Measurements from ENCODE around the gene ZNF205. TPM values are rescaled to one million over a fixed set of nuclear protein-coding genes. Genes with fewer than 3 reads are reported as not detected.

Gene ZNF205
- polyA plus RNA-seq, 1 of the 3 experiments (the other 2 are of a cell fraction) = 9.7 TPM

DNA sequence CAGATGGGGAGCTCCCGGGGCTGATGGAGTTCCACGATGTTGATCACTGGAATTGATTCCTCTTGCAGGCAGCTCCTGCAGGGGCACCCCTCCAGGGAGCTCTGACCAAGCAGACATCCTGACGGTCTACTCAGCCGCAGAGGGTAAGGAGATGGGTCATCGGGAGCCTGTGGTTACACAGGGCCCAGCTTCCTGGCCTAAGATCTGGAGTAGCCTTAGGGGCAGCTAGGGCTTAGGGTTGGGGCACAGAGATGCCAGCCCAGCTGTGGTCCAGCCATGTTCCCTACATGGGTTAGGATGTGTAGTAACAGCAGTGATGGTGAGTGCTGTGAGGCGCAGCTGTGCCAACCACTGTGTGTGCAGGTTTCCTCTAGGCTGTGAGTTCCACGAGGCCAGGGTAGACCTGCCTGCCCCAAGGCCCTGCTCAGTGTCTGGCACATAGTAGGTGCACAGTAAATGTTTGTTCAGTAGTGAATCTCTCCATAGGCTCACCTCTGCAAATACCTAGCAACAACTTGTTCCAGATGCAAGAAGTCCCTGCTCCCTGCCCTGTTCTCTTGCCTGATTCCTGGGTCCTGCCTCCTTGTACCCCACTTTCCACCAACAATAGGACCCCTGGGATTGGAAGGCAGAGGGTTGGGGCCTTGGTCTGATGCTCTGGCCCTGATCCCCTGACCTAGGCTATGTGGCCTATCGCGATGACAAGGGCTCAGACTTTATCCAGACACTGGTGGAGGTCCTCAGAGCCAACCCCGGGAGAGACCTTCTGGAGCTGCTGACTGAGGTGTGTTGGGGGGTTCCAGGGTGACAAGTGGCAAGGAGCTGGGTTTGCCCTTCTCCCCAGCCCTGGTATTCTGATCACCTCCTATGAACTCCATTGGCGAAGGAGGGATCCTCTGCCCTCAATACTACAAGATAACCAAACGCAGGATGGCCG is 36.1 kb downstream of the ZNF205 start:
- Histone ChIP-seq H3K9ac (no peak overlapping the region), H3K36me3 (replicated peaks in 1 of 2; ENCODE audit: control insufficient read depth in 1 of 2, insufficient read depth in 2 of 2, low read length in 1 of 2) (no peaks in the 10 kb centered on the region), H3K9me2 (no peaks in the 10 kb centered on the region), H2AFZ (ENCODE audit: low read depth) (no peak overlapping the region), H3K4me2 (peak overlapping the region; percentile 83; the same call in 1 of the 2 replicates), H3K4me3 (ENCODE audit: low read depth in 2 of 2, low read length in 1 of 2) (no peak overlapping the region), H3K79me2 (ENCODE audit: insufficient read depth) (no peaks in the 10 kb centered on the region), H3K4me1 (ENCODE audit: control insufficient read depth in 1 of 2, insufficient read depth in 2 of 2, low read depth in 1 of 2, low read length in 1 of 2) (peaks cover 0 to 13% of the 10 kb centered on the region in 2 experiments; a peak in 1 of 4 replicates), H3K9me3 (no peaks in the 10 kb centered on the region), H3K27me3 (ENCODE audit: insufficient read depth) (no peaks in the 10 kb centered on the region), H3F3A (replicated peaks; ENCODE audit: insufficient read depth) (peaks cover 37% of the 10 kb centered on the region), H4K20me1 (ENCODE audit: insufficient read depth) (peaks cover 3% of the 10 kb centered on the region; the same call in 1 of the 2 replicates), H3K27ac (ENCODE audit: low read depth in 2 of 2, low read length in 1 of 2) (no peak overlapping the region)
- TF ChIP-seq REST (IDR thresholded peaks at IDR 0.05; ENCODE audit: low read depth, low read length) (no peak), CHD2 (IDR thresholded peaks at IDR 0.05; ENCODE audit: low read length, partially characterized antibody) (no peak), SMC3 (IDR thresholded peaks at IDR 0.05; ENCODE audit: low read depth, low read length) (no peak), SIN3A (IDR thresholded peaks at IDR 0.05; ENCODE audit: borderline replicate concordance, low read depth, low read length) (no peak), MEF2A (IDR thresholded peaks at IDR 0.05; ENCODE audit: borderline replicate concordance, low read depth) (no peak), RFX5 (IDR thresholded peaks at IDR 0.05; ENCODE audit: low read length) (no peak), RXRA (IDR thresholded peaks at IDR 0.05; ENCODE audit: borderline replicate concordance, low read depth) (no peak), MAX (IDR thresholded peaks at IDR 0.05; ENCODE audit: low read depth) (no peak), FOSL2 (IDR thresholded peaks at IDR 0.05; ENCODE audit: borderline replicate concordance, low read depth) (no peak), IRF3 (IDR thresholded peaks at IDR 0.05; ENCODE audit: low read depth, low read length) (no peak), TAF1 (IDR thresholded peaks at IDR 0.05; ENCODE audit: borderline replicate concordance, low read depth, low read length) (no peak), NFIC (IDR thresholded peaks at IDR 0.05; ENCODE audit: borderline replicate concordance) (no peak), JUND (IDR thresholded peaks at IDR 0.05) (no peak), EP300 (IDR thresholded peaks at IDR 0.05; ENCODE audit: borderline replicate concordance in 1 of 2, low read depth in 1 of 2, low read length in 1 of 2) (no peak), FOXJ3 (CRISPR knock-in tag; IDR thresholded peaks at IDR 0.05) (no peak), YY1 (IDR thresholded peaks at IDR 0.05; ENCODE audit: low read depth) (no peak), ELF1 (IDR thresholded peaks at IDR 0.05) (no peak), USF2 (IDR thresholded peaks at IDR 0.05; ENCODE audit: borderline replicate concordance, low read depth, low read length) (no peak), USF1 (IDR thresholded peaks at IDR 0.05; ENCODE audit: borderline replicate concordance, low read depth) (no peak)
- TF ChIP-seq, protein P1, sequence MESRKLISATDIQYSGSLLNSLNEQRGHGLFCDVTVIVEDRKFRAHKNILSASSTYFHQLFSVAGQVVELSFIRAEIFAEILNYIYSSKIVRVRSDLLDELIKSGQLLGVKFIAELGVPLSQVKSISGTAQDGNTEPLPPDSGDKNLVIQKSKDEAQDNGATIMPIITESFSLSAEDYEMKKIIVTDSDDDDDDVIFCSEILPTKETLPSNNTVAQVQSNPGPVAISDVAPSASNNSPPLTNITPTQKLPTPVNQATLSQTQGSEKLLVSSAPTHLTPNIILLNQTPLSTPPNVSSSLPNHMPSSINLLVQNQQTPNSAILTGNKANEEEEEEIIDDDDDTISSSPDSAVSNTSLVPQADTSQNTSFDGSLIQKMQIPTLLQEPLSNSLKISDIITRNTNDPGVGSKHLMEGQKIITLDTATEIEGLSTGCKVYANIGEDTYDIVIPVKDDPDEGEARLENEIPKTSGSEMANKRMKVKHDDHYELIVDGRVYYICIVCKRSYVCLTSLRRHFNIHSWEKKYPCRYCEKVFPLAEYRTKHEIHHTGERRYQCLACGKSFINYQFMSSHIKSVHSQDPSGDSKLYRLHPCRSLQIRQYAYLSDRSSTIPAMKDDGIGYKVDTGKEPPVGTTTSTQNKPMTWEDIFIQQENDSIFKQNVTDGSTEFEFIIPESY (IDR thresholded peaks at IDR 0.05; ENCODE audit: borderline replicate concordance, low read depth) = no peak
- WGBS (ENCODE audit: low lambda C conversion rate) = 95% methylated on average over 7 of the region's 13 CpGs
- CTCF ChIA-PET = interaction anchor here (1.0 to 5.7 kb wide), 11 partner anchors 10 to 1135 kb away, joined by 3 to 62 read pairs (median 9); partner anchors contain the start of gene ZNF213
- no peak for DNase-seq
- POLR2A ChIA-PET = interaction anchor here (1.4 kb wide), 1 partner anchor 14 kb away, joined by 4 read pairs; the partner anchor contains the start of gene ZNF213

All from SK-N-SH (cell line).